Kidney epithelial cell (primary cell): Measurements from ENCODE around the gene ERICH6B. TPM values are rescaled to one million over a fixed set of nuclear protein-coding genes. Genes with fewer than 3 reads are reported as not detected.

ENCODE experiments used
- DNase-seq: peaks from one replicate; pipeline ENCODE4 v3.0.0-alpha.2; 2010; ENCODE audit warnings: low read depth
- H3K27me3 ChIP-seq: 2 replicates; pipeline ENCODE4 v1.6.0; 2011; ENCODE audit warnings: low read length; ENCODE audit not compliant: control insufficient read depth, insufficient read depth
- H3K36me3 ChIP-seq: 2 replicates; pipeline ENCODE4 v1.5.1; 2011; ENCODE audit warnings: low read length; ENCODE audit not compliant: control insufficient read depth, insufficient read depth
- H3K4me3 ChIP-seq: 2 replicates; pipeline ENCODE4 v1.5.1; 2011; ENCODE audit warnings: low read depth, mild to moderate bottlenecking, control low read depth, low read length
- total RNA-seq: library from RNA; depleted of rRNA; stranded (reverse); fragments of >200 nt; gene quantifications from 2 replicates; pipeline ENCODE4 v1.2.3, GENCODE V29; 2015
- TF ChIP-seq, protein P1 (sequence below): IDR thresholded peaks from 2 replicates; pipeline ENCODE4 v1.5.1; 2011; ENCODE audit warnings: mild to moderate bottlenecking, moderate library complexity, low read length, control low read depth, inconsistent platforms; ENCODE audit not compliant: insufficient read depth, poor library complexity, severe bottlenecking

ERICH6B gene
- total RNA-seq, 1 donor from 2014 or later = not detected

DNA sequence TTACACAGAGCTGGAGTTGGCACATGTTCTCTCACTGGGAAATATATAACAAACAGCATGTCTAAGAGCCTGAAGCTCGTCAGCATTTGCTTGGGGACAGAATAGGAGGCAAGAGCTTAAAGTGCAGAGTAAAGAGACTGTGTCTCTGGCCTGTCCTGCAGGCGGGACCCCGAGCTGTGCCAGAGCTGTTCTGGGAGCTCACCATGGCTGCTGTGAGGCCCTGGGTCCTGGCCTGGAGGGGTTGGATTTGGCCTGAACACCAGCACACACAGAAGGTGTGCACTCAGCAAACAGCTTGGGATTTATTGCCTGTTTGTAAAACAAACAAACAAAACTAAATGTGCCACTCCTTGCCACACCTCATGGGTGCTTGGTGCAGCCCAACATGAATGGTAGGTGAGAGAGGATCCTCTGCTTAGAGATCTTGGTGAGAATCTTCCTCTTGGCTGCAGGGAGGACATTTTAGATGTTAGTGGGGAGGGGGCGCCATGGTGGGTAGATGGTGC is 60.9 kb downstream of the ERICH6B start:
- TF ChIP-seq, protein P1, sequence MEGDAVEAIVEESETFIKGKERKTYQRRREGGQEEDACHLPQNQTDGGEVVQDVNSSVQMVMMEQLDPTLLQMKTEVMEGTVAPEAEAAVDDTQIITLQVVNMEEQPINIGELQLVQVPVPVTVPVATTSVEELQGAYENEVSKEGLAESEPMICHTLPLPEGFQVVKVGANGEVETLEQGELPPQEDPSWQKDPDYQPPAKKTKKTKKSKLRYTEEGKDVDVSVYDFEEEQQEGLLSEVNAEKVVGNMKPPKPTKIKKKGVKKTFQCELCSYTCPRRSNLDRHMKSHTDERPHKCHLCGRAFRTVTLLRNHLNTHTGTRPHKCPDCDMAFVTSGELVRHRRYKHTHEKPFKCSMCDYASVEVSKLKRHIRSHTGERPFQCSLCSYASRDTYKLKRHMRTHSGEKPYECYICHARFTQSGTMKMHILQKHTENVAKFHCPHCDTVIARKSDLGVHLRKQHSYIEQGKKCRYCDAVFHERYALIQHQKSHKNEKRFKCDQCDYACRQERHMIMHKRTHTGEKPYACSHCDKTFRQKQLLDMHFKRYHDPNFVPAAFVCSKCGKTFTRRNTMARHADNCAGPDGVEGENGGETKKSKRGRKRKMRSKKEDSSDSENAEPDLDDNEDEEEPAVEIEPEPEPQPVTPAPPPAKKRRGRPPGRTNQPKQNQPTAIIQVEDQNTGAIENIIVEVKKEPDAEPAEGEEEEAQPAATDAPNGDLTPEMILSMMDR = no peak
- DNase-seq = no peak
- H3K27me3 ChIP-seq = no peaks in the 10 kb centered on the region
- H3K4me3 ChIP-seq = no peak overlapping the region
- no peaks in the 10 kb centered on the region for H3K36me3 ChIP-seq

DNA sequence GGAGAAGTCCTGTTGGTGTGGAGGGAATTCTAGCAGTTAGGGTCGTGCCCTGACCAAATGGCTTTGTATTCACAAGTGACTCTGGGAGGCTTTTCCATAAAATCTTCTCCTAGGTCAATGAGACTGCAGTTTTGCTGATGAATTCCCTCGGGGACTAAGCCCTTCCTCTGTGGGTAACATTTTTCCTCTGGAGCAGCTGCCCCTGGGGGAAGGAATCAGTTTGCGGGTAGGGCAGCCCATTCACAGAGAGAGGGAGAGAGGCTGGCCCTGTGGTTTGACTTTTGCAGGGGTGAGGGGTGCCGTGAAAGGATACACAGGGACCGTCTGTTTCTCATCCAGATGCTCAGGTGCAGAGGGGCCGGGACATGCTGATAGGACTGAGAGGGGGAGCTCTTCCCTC is 67.3 kb downstream of the ERICH6B start:
- Histone ChIP-seq H3K4me3 (no peak overlapping the region), H3K27me3 (peaks cover 6% of the 10 kb centered on the region), H3K36me3 (no peaks in the 10 kb centered on the region)
- no peak for DNase-seq
- TF ChIP-seq, protein P1 = no peak

DNA sequence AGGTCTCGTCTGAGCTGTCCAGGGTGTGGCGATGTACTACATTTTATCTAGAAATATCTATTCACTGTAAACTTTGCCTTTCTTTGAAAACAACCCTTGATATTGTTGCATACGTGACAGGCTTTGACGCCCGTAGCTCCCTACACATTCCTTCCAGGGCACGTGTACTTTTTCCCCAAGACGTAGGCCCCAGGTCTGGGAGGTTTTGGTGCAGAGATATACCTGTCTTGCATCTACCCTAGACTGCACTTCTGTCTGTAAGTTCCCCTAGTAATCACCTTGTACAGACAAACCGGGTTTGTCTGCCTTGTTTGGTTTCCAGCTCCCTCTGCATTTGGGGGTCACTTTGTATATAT is 69.2 kb downstream of the ERICH6B start:
- DNase-seq = no peak
- Histone ChIP-seq H3K4me3 (no peak overlapping the region), H3K27me3 (peaks cover 6% of the 10 kb centered on the region), H3K36me3 (no peaks in the 10 kb centered on the region)
- TF ChIP-seq, protein P1 = no peak

DNA sequence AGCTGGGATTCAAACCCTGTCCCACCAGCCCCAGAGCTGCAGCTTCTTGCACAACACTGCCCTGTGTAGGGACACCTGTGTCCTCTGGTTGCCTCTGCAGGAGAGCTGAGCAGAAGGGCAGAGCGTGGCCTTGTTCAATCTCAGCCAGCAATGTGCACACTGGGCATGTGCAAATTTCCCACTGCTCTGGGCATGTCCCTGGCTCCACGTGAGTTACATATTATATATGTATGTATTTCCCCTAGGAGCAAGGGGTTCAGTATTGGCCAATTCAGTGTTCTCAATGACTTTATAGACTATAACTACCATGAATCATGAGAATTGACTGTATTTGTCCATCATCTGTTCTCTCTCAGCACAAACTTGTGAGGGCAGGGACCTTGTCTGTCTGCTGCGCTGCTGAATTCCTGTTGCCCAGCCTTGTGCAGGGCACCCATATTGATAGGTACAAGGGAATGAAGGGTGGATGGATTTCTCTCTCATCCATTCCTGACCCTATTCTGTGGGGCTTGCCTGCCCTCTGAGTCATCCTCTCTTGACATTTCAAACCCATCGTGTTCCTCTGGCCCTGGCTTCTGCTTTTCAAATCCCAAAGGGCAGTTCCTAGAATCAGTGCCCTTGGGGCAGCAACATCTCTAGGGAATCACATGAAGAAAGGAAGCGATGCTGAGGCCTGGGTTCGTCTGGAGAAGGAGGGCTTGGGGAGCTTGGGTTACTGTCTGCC is 69.7 kb downstream of the ERICH6B start:
- TF ChIP-seq, protein P1 = no peak
- no peak for DNase-seq
- H3K36me3 ChIP-seq = no peaks in the 10 kb centered on the region
- no peak overlapping the region for H3K4me3 ChIP-seq
- H3K27me3 ChIP-seq = peaks cover 6% of the 10 kb centered on the region

DNA sequence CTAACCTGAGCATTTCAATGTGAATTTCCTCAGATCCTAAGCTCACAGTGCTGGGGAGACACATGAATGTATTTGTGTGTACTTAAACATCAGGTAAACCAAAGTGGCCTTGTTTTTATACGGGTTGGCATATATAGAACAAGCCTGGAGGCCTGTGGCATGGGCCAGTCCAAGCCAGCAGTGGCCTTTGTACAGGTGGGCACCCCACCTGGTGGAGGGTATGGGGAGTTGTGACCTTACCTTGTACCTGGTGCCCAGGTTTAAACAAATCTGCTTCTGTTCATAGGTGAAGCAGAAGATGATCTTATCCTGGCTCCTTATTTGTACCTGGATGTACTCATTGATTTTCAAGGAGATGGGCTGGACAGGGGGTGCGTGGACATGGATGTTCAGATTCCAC is 71.0 kb downstream of the ERICH6B start:
- peaks cover 6% of the 10 kb centered on the region for H3K27me3 ChIP-seq

More for the DNA sequence above, 71.0 kb downstream of the ERICH6B start:
- Histone ChIP-seq H3K4me3 (no peak overlapping the region), H3K36me3 (no peaks in the 10 kb centered on the region)
- no peak for DNase-seq
- TF ChIP-seq, protein P1 = no peak
